ENCODE measurements around the gene RGMA. TPM values are rescaled to one million over a fixed set of nuclear protein-coding genes. Genes with fewer than 3 reads are reported as not detected.
"Not testable (repeated sequence)": the region's sequence is repeated elsewhere in the genome, so short reads cannot be mapped to it uniquely, and the experiment has no call there.

The RGMA gene
- total RNA-seq, 2 donors from 2014 or later = 0.18 to 0.32 TPM

GRCh38 chr15:93047621-93048425 is 41.2 kb downstream of the RGMA start:
- peak overlapping the region in 1 of 2 donors; percentile 36 for H3K27ac Mint-ChIP-seq
- ATAC-seq (no peak), DNase-seq (ENCODE audit: low spot score in 2 of 2) (no peak)
- H3K9me3 Mint-ChIP-seq = peaks cover 6 to 8% of the 10 kb centered on the region in 2 donors
- peaks cover 0 to 8% of the 10 kb centered on the region in 2 donors for H3K36me3 Mint-ChIP-seq

GRCh38 chr15:93046721-93047120 is 42.3 kb downstream of the RGMA start:
- DNase-seq (ENCODE audit: low spot score in 2 of 2) (no peak), ATAC-seq (no peak)
- H3K9me3 Mint-ChIP-seq = peaks cover 6 to 8% of the 10 kb centered on the region in 2 donors
- H3K27ac Mint-ChIP-seq = no peak overlapping the region
- peaks cover 0 to 8% of the 10 kb centered on the region in 2 donors for H3K36me3 Mint-ChIP-seq

- ATAC-seq = no peak
- Mint-ChIP-seq H3K27ac (no peak overlapping the region), H3K9me3 (peaks cover 6 to 8% of the 10 kb centered on the region in 2 donors), H3K36me3 (peaks cover 0 to 8% of the 10 kb centered on the region in 2 donors)
- DNase-seq (ENCODE audit: low spot score in 2 of 2) = no peak
Observed at GRCh38 chr15:93046120-93046519, 42.9 kb downstream of the RGMA start.

GRCh38 chr15:93045191-93045785 is 43.7 kb downstream of the RGMA start:
- DNase-seq (ENCODE audit: low spot score in 2 of 2) (no peak), ATAC-seq (no peak)
- Mint-ChIP-seq H3K36me3 (peaks cover 0 to 8% of the 10 kb centered on the region in 2 donors), H3K27ac (no peak overlapping the region), H3K9me3 (peaks cover 6 to 8% of the 10 kb centered on the region in 2 donors)

- DNase-seq (ENCODE audit: low spot score in 2 of 2) = no peak
Observed at GRCh38 chr15:93044301-93045190, 44.5 kb downstream of the RGMA start.

GRCh38 chr15:93043621-93044300 is 45.2 kb downstream of the RGMA start:
- peaks cover 0 to 8% of the 10 kb centered on the region in 2 donors for H3K36me3 Mint-ChIP-seq
- H3K27ac Mint-ChIP-seq = no peak overlapping the region
- ATAC-seq (peak in 1 of 2 donors; percentile 12), DNase-seq (ENCODE audit: low spot score in 2 of 2) (no peak)
- H3K9me3 Mint-ChIP-seq = peaks cover 6 to 8% of the 10 kb centered on the region in 2 donors

More at GRCh38 chr15:93044301-93045190, 44.5 kb downstream of the RGMA start:
- peak in 1 of 2 donors; percentile 12 for ATAC-seq
- H3K27ac Mint-ChIP-seq = no peak overlapping the region
- peaks cover 6 to 8% of the 10 kb centered on the region in 2 donors for H3K9me3 Mint-ChIP-seq
- peaks cover 0 to 8% of the 10 kb centered on the region in 2 donors for H3K36me3 Mint-ChIP-seq

- DNase-seq (ENCODE audit: low spot score in 2 of 2) (no peak), ATAC-seq (no peak)
- H3K27ac Mint-ChIP-seq = peak overlapping the region in 1 of 2 donors; percentile 83
- peaks cover 0 to 8% of the 10 kb centered on the region in 2 donors for H3K36me3 Mint-ChIP-seq
- peaks cover 6 to 8% of the 10 kb centered on the region in 2 donors for H3K9me3 Mint-ChIP-seq
Observed at GRCh38 chr15:93042691-93043378, 46.2 kb downstream of the RGMA start.

GRCh38 chr15:93042211-93042610 is 46.8 kb downstream of the RGMA start:
- Mint-ChIP-seq H3K27ac (no peak overlapping the region), H3K9me3 (peaks cover 6 to 8% of the 10 kb centered on the region in 2 donors), H3K36me3 (peaks cover 0 to 8% of the 10 kb centered on the region in 2 donors)
- ATAC-seq (no peak), DNase-seq (ENCODE audit: low spot score in 2 of 2) (no peak)

GRCh38 chr15:93041159-93041547 is 47.9 kb downstream of the RGMA start:
- Mint-ChIP-seq H3K9me3 (peaks cover 3 to 4% of the 10 kb centered on the region in 2 donors), H3K36me3 (peaks cover 0 to 5% of the 10 kb centered on the region in 2 donors), H3K27ac (no peak overlapping the region)
- DNase-seq (ENCODE audit: low spot score in 2 of 2) = no peak
- ATAC-seq = no peak

GRCh38 chr15:93040288-93041158 is 48.5 kb downstream of the RGMA start:
- no peak for ATAC-seq
- DNase-seq (ENCODE audit: low spot score in 2 of 2) = no peak
- no peaks in the 10 kb centered on the region for H3K36me3 Mint-ChIP-seq
- H3K9me3 Mint-ChIP-seq = no peaks in the 10 kb centered on the region
- no peak overlapping the region for H3K27ac Mint-ChIP-seq

- not testable (repeated sequence) for ATAC-seq; H3K36me3 Mint-ChIP-seq; H3K9me3 Mint-ChIP-seq; DNase-seq (ENCODE audit: low spot score in 2 of 2); H3K27ac Mint-ChIP-seq
Observed at GRCh38 chr15:93039562-93040287, 49.3 kb downstream of the RGMA start.

- DNase-seq (ENCODE audit: low spot score in 2 of 2) (no peak), ATAC-seq (no peak)
- no peaks in the 10 kb centered on the region for H3K36me3 Mint-ChIP-seq
- H3K27ac Mint-ChIP-seq = no peak overlapping the region
- no peaks in the 10 kb centered on the region for H3K9me3 Mint-ChIP-seq
Observed at GRCh38 chr15:93037820-93038705, 50.9 kb downstream of the RGMA start.

- Mint-ChIP-seq H3K9me3 (no peaks in the 10 kb centered on the region), H3K27ac (peak overlapping the region in 1 of 2 donors; percentile 67), H3K36me3 (no peaks in the 10 kb centered on the region)
- DNase-seq (ENCODE audit: low spot score in 2 of 2) = peak in 1 of 2 donors; percentile 51
- ATAC-seq = no peak
Observed at GRCh38 chr15:93036951-93037819, 51.8 kb downstream of the RGMA start.
